CD4-positive, alpha-beta T cell treated with Interleukin-10 for 1 hour (primary cell): ENCODE results near the gene DCP1A.
"Not testable (repeated sequence)": the region's sequence is repeated elsewhere in the genome, so short reads cannot be mapped to it uniquely, and the experiment has no call there.

ENCODE experiments used
- DNase-seq: peaks from one replicate; pipeline ENCODE4 v3.0.0-alpha.2; 2020

Gene DCP1A

DNA sequence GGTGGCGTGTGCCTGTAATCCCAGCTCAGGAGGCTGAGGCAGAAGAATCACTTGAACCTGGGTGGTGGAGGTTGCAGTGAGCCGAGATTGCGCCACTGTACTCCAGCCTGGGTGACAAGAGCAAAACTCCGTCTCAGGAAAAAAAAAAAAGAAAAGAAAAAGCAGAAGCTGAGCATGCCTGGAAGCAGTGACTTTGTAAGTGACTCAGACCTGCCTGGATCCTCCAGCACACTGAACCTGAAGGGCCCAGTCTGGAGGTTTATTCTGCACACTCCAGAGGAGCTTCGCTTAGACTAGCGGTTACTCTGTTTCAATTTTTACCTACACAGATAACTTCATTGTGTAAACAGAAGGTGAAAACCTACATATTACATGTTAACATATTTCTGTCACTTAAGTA lies 19.4 kb downstream of the DCP1A start:
- not testable (repeated sequence) for DNase-seq

DNA sequence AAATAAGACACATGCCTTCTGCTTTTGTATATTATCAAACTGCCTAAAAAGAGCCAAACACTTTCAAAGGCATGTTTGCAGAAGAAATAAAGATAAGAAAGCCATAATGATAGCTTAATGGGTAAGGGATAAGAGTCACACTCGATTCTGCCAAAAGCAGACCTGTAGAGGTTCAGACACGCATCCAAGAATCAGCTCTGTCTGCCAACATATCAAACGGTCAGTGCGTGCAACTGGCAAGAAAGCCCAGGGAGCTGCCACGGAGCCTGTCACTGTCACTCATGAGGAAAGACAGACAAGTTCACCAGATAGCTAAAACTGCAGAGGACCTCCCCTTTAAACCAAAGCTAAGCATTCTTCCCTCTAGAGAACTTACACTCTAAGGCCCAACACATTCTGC lies 23.2 kb downstream of the DCP1A start:
- DNase-seq, result no peak

DNA sequence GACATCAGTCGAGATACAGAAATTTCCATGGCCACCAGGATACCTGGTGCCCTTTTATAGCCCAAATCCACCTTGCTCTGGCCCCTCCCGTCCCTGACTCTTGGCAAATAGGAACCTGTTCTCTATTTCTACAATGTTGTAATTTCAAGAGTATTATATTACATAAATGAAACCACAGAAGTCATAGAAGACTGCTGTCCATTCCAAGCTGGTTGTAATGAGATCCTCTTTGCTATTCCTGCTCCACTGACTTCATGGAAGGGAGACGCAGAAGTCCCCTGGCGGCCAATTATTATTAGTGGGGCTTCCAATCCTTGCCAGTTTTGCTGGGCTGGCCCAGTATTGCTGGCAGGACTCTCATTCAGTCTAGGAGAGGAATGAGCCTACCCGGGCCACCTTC lies 26.6 kb downstream of the DCP1A start:
- no peak for DNase-seq

DNA sequence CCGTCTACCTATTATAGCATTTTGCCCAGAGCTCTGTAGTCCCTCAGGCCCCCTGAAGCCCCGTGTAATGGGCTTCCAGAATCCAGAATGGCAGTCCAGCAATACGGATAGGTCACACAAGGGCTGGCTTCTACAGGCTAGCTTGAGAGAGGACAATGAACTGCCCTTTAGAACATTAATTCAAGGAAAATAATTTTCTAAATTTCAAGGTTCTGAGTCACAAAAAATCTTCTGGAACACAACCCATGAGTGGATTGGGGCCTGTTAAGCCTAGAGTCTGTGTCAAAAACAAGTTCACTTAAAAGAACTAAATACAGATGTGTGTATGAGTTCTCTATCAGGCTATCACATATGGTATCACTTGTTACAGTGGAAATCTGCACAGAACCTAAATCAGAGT lies 28.8 kb downstream of the DCP1A start:
- no peak for DNase-seq

DNA sequence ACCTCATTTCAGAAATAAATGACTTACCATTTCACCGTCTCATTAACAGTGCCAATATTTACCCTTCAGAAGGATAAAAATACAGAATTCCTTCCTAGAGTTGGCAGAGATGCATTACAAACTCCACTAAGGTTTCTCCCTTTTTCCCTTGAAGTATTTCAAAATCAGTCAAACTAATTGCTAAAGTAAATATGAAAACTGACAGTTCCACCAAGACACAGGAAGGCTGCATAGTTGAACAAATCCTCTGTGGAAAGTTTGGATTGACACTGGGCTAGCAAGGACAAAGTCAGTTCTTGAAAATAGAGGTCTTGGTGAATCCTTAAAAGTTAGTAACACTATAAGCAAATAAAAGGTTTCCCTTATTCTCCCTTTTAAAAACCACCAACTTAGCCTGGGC lies 34.5 kb downstream of the DCP1A start:
- DNase-seq, result no peak

DNA sequence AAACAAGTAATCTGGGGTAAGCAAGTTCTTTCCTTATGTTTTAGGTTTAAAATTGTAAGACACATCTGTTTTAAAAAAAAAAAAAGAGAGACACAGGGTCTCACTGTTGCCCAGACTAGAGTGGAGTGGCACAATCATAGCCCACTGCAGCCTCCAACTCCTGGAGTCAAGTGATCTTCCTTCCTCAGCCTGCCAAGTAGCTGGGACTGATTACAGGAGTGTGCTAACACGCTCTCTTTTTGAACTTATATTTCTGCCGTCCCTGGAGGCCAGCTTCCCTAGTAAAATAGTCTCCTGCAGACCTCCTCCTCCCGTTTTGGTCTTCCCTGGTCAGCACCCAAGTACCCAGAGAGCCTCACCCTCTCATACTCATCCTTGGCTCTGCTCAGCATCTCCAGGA lies 35.5 kb downstream of the DCP1A start:
- DNase-seq, result no peak

DNA sequence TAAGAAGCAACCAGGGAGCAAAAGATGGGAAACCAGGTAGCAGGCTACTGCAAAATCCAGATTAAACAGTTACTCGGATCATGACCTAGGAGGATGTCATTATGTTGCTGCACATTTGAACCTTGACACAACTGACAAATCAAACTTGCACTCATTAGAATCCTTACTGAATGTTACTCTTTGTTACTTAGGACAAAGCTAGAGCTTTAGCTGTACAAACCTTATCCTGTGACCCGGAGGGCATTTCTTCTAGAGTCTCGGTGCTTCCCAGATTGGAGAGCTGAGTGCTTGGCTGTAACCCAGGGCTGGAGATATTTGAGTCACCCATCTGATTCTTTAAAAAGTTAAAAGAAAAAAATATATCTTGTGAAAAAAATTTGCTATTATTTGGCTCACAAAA lies 43.4 kb downstream of the DCP1A start:
- no peak for DNase-seq

DNA sequence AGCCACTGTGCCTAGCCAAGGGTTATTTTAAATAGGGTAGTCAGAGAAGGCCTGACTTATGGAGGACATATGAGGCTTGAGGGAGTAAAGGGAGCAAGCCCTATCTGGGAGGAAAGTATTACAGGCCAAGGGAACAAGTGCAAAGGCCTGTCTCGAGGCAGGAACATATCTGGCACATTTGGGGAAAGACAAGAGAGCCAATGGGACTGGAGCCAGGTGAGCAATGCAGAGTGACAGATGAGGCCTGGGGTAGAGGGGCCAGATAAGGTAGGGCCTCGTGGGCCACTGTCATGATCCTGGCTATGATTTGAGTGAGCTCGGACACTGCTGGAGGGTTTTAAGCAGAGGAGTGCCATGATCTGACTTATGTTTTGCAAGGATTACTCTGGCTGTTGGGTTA lies 43.8 kb downstream of the DCP1A start:
- DNase-seq, result no peak

DNA sequence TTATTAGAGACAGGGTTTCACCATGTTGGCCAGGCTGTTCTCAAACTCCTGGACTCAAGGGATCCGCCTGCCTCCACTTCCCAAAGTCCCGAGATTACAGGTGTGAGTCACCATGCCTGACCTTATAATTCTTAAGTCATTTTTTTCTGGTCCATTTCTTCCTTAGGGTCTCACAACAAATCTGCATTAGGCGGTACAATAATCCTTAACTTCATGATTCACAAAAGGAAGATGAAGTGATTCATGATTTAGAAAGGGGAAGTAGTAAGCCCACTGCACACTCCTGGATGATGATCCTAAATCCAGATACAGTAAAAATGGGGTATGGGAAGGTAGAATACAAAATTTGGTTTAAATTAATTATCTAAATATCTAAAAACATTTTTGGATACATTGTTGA lies 46.5 kb downstream of the DCP1A start:
- no peak for DNase-seq

DNA sequence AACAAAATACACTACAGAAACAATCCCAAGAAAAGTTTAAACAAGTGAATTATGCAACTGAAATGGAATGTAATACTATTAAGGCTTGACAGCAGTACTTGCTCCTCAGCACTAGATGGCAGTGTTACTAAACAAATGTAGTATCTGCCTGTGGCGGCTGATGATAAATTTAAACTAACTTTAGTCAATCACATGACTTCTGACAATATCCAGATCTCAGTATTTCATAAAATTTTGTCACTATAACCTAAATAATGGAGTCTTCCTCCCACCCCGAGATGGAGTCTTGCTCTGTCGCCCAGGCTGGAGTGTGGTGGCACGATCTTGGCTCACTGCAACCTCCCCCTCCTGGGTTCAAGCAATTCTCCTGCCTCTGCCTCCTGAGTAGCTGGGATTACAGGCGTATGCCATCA lies 47.7 kb downstream of the DCP1A start:
- DNase-seq, result peak; percentile 56

DNA sequence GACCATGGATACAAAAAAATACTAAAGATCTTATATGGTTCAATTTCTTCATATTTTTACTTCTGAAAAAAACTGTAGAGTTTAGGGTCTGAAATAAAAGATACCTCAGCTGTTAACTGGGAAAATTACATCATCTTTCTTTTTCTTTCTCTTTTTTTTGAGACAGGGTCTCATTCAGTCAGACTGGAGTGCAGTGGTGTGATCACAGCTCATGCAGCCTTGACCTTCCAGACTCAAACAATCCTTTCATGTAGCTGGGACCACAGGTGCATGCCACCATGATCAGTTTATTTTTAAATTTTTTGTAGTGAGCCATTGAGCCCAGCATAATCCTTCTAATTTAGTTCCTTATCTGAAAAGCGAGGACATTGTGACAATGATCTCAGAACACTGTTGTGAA lies 51.9 kb downstream of the DCP1A start:
- DNase-seq, result no peak

DNA sequence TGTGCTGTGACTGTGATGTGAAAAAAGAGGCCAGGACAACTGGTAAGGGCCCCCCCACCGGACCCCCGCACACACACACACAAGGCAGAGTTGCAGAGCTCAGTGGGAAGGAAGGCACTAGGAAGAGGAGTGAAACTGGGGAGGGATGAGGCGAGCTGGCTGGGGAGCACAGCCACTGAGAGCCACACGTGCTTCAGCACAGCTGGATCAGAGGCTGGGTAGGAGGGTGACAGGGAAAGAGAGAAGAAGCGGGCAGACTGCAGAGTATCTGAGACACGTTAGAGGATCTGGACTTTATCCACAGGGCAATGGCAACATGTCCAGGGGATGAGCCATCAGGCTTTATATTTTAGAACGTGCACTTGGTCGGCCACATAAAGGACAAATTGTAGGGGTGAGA lies 53.5 kb downstream of the DCP1A start:
- DNase-seq, result no peak

DNA sequence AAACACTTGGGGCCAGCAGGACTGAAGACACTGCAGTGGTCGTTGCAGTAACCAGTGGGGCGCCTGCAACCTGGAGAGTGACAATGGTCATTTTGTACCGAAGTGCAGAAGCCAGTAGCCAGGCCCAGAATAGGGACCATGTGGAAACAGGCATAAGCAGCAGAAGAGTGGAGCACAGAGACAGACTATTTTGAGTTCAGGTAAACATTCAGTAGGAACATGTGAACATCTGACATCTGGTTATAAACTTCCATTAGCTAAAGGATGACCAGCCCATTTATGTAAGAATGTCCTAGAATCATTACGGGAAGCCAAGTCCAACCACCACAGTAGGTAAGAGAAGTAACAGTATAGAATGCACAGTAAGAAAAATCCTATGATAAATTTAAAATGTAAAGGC lies 59.1 kb downstream of the DCP1A start:
- DNase-seq, result no peak

DNA sequence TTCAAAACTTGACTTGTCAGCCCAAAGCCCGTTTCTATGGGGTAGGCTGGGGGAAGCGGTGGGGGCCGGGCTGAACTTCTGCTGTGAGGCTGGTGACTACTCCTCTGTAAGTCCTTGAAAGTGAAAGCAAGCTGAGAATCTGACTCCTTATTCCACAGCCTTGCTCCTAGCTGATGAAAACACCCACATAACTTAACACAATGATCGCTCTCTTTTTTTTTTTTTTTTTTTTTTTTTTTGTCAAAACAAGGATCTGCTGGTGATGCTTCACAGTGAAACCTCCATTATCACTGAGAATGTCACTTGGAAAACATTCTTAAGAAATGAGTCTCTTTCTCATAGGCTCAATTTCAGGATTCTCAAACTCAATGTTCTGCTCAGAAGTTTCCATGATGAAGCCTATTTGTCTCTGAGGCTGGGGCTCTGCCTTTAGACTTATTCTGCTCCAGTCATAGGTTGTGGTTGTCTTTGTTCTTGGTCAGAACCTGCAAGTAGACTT lies 60.2 kb downstream of the DCP1A start:
- no peak for DNase-seq

DNA sequence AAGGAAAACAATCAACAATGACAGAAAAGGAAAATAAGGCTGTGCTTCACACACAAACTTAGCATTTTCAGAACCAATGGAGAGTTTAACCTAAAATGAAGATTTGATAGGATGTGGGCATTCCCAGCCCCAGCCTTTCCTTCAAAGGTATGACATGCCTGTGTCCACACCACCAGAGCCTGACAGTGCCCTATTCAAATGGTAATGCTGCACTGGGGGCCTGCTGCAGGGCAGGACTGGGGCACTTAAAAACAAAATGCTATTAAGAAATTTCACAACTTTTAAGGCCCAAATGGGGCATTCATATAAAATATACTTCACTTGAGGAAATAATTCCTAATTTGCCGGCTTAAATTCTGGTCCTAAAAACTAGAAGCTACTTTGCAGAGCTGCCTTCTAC lies 60.6 kb downstream of the DCP1A start:
- DNase-seq, result no peak

DNA sequence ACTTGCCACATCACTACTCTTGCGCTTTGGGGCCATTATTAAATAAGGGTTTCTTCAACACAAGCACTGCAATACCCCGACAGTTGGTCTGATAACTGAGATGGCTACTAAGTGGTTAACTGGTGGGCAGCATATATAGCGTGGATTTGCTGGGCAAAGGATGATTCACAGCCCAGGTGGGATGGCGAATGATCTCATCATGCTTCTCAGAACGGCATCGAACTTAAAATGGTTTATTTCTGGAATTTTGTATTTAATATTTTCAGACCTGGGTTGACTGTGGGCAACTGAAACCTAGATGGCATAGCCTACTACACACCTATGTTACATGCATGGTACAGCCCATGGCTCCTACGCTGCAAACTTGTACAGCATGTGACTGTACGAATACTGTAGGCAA lies 64.8 kb downstream of the DCP1A start:
- no peak for DNase-seq

DNA sequence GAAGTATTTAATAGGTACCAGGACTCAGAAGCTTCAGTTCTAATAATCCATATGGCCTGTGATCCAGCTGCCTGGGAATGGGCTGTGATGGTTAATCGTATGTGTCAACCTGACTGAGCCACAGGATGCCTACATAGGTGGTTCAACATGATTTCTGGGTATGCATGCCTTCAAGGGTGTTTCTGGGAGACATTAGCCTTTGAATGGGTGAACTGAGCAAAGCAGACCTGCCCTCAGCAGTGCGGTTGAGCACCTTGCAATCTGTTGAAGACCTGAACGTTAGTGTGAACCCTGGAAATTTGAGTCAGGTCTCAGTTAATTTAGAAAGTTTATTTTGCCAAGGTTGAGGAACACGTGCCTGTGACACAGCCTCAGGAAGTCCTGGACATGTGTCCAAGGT lies 68.7 kb downstream of the DCP1A start:
- DNase-seq, result no peak

DNA sequence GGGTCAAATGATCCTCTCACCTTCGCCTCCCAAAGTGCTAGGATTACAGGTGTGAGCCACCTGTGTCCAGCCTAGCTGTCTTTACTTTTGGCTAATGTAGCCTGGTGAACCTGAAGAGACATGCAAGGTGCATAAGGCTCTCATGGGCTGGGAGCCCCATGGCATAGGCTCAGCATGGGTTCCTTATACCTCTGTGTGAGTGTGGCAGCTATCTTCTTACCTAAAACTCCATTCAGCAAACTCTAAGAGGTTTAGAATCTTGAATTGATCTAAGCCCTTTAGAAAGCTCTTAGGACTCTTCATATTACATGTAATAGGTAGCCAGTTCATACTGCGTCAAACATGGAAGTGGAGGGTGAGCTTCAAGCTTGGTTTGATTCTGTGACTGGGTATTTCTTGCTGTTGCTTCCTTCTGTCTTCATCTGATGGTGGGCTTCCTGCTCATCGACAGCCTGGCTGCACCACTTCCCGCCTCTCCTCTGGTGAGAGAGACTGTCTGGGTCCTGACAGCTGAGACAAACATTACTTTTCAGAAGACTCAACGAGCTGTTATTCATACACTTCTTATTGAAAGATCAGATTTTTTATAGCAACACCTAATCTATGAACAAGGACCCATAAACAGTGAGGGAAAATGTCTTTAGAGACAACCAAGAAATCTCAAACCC lies 72.3 kb downstream of the DCP1A start:
- DNase-seq, result no peak

DNA sequence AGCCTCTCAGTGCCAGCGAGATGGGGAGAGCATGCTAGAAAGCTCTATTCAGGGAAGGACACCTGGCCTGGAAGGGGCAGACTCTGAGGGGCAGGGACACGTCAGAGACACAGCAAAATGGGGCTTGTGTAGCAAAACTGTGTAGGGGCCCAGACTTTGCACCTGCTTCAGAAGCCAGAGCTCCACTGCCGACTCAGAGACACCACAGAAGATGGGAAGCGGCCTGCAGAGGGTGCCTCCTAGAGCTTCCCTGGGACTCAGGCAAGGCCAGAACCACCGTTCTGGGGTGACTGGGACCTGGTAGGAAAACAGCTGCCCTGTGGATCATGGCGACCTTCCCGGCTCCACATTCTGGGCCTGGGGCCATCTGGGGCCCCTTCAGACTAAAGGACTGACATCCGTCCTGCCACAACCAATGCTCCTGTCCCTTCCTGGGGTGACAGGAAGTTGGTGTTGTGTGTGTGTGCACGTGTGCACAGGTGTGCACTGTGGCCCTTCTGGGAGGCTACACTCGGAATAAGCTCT lies 74.1 kb downstream of the DCP1A start:
- no peak for DNase-seq

DNA sequence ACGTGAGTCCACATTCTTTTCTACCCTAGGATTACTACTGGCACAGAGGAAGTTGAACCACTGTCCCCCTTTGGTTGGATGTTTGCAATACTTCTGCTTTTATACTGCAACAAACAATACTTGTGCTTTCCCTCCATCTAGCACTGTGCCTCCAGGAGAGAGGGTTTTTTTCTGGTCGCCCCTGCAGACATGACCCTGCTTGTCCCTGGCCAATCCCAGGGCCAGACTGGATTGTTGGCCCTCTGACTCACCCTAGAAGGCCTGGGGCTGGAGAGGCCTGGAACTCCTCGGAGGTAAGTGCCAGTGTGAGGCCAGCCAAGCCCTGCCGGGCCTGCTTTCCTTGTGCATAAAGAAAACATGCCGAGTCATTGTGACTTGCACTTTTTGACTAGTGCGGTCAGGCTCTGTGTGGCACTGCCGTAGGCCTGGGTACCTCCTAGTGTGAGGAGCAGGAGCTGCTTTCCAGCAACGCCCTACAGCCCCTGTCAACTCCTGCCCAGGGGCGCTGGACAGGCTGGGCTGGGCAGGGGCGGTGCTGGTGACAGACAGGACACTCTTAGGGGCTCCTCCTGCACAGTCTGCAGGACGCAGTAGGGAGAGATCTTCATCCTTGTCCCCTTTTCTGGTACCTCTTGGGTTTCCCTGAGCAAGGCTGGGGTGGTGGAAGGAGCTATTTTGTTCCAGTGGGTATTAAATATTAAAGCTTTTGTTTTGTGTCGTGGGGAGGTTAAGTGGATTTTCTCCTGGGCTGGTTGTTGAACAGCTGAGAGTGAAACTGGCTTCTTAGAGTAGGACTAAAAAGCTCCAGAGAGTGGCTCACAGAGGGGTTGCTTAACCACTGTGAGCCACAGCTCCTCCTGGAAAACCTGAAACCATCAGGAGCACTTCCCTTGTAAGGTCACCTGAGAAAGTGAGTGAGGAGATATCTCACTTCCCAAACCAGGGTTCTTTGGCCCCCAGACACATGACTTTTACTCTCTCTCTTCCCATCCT lies 77.2 kb downstream of the DCP1A start:
- peak; percentile 21 for DNase-seq

DNA sequence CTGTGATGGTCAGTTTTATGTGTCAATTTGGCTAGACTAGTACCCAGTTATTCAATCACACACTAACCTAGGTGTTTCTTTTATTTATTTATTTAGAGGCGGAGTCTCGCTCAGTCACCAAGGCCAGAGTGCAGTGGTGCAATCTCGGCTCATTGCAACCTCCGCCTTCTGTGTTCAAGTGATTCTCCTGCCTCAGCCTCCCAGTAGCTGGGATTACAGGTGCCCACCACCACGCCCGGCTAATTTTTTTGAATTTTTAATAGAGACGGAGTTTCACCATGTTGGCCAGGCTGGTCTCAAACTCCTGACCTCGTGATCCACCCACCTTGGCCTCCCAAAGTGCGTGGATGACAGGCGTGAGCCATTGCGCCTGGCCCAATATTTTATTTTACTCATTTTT lies 78.2 kb downstream of the DCP1A start:
- not testable (repeated sequence) for DNase-seq

DNA sequence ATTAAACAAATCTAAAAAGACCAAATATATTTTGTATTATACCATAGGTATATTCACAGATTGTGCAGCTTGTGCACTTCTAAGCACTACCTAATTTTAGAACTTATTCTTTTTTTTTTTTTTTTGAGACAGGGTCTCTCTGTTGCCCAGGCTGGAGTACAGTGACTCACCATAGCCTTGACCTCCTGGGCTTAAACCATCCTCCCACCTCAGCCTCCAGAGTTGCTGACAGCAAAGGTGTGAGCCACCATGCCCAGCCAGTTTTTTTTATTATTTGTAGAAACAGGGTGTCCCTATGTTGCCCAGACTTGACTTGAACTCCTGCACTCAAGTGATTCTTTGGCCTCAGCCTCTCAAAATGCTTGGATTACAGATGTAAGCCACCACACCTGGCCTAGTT lies 79.6 kb downstream of the DCP1A start:
- no peak for DNase-seq

DNA sequence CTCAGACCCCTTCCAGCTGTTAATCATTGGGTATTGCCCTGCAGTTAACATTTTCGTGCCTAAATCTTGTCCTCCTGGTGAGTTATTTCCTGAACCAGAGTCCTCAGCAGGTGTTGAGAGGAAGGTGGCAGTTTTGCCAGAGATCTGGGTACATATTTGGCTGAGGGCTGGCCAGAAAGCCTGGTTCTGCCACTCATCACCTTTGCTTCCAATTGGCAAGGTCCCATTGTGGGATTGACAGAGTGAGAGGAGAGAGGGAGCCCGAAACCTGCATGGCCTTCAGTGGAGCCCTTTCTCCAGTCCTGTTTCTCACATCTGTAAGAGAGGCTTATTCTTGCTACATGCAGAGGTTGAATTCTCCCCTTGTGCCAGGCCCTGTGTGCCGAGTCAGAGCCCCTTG lies 82.6 kb downstream of the DCP1A start:
- DNase-seq, result no peak

DNA sequence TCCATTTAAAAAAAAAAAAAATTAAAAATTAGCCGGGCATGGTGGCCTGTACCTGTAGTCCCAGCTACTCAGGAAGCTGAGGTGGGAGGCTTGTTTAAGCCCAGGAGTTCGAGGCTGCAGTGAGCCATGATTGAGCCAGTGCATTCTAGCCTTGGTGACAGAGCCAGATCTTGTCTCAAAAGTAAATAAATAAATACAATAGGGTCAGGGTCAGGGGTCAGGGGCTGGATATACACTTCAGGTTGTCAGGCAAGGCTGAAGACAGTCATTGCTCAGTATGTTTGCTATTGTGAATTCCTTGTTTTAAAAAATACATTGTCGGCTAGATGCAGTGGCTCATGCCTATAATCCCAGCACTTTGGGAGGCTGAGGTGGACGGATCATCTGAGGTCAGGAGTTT lies 83.4 kb downstream of the DCP1A start:
- no peak for DNase-seq
